IPS-15b (cell line): ENCODE results near the gene OTOS.

Source experiments
- H3K27me3 ChIP-seq: one replicate; pipeline ENCODE4 v1.6.1; 2013; ENCODE audit warnings: low read length; ENCODE audit not compliant: control insufficient read depth, insufficient read depth
- H3K36me3 ChIP-seq: one replicate; pipeline ENCODE4 v1.6.1; 2013; ENCODE audit warnings: low read length; ENCODE audit not compliant: control insufficient read depth, insufficient read depth
- H3K4me1 ChIP-seq: one replicate; pipeline ENCODE4 v1.6.1; 2013; ENCODE audit warnings: mild to moderate bottlenecking, low read length; ENCODE audit not compliant: control insufficient read depth, insufficient read depth
- H3K4me3 ChIP-seq: one replicate; pipeline ENCODE4 v1.5.1; 2013; ENCODE audit warnings: low read depth, low read length
- H3K9ac ChIP-seq: one replicate; pipeline ENCODE4 v1.6.1; 2013; ENCODE audit warnings: low read depth, mild to moderate bottlenecking, low read length
- H3K9me3 ChIP-seq: one replicate; pipeline ENCODE4 v1.6.1; 2013; ENCODE audit warnings: mild to moderate bottlenecking, low read length; ENCODE audit not compliant: control insufficient read depth, insufficient read depth

OTOS gene

GRCh38 chr2:240146141-240146561, 5.7 kb upstream of the OTOS start:
- Histone ChIP-seq H3K9ac (no peak overlapping the region), H3K4me3 (no peak overlapping the region), H3K4me1 (no peaks in the 10 kb centered on the region), H3K27me3 (no peaks in the 10 kb centered on the region), H3K9me3 (no peaks in the 10 kb centered on the region), H3K36me3 (no peaks in the 10 kb centered on the region)

GRCh38 chr2:240145461-240145860, 5.0 kb upstream of the OTOS start:
- no peaks in the 10 kb centered on the region for H3K4me1 ChIP-seq
- H3K9ac ChIP-seq: peak overlapping the region; percentile 37
- H3K36me3 ChIP-seq: no peaks in the 10 kb centered on the region
- no peak overlapping the region for H3K4me3 ChIP-seq
- no peaks in the 10 kb centered on the region for H3K9me3 ChIP-seq
- no peaks in the 10 kb centered on the region for H3K27me3 ChIP-seq

- Histone ChIP-seq H3K9ac (peak overlapping the region; percentile 37), H3K36me3 (no peaks in the 10 kb centered on the region), H3K9me3 (no peaks in the 10 kb centered on the region), H3K4me1 (peaks cover 2% of the 10 kb centered on the region), H3K4me3 (no peak overlapping the region), H3K27me3 (no peaks in the 10 kb centered on the region)
Measured at GRCh38 chr2:240144649-240145261, 4.3 kb upstream of the OTOS start.

- H3K4me1 ChIP-seq: peaks cover 4% of the 10 kb centered on the region
- H3K9ac ChIP-seq: no peak overlapping the region
- no peaks in the 10 kb centered on the region for H3K9me3 ChIP-seq
- H3K27me3 ChIP-seq: no peaks in the 10 kb centered on the region
- no peak overlapping the region for H3K4me3 ChIP-seq
- H3K36me3 ChIP-seq: no peaks in the 10 kb centered on the region
Measured at GRCh38 chr2:240143801-240144648, 3.6 kb upstream of the OTOS start.

GRCh38 chr2:240143276-240143675, 2.8 kb upstream of the OTOS start:
- H3K27me3 ChIP-seq: no peaks in the 10 kb centered on the region
- peaks cover 4% of the 10 kb centered on the region for H3K4me1 ChIP-seq
- H3K36me3 ChIP-seq: no peaks in the 10 kb centered on the region

GRCh38 chr2:240142859-240143258, 2.4 kb upstream of the OTOS start:
- Histone ChIP-seq H3K4me3 (no peak overlapping the region), H3K27me3 (no peaks in the 10 kb centered on the region)

More at GRCh38 chr2:240143276-240143675, 2.8 kb upstream of the OTOS start:
- Histone ChIP-seq H3K9ac (no peak overlapping the region), H3K4me3 (no peak overlapping the region), H3K9me3 (no peaks in the 10 kb centered on the region)

GRCh38 chr2:240142256-240142775, 1.9 kb upstream of the OTOS start:
- H3K27me3 ChIP-seq: peaks cover 2% of the 10 kb centered on the region
- no peak overlapping the region for H3K4me3 ChIP-seq
- no peak overlapping the region for H3K9ac ChIP-seq
- no peaks in the 10 kb centered on the region for H3K36me3 ChIP-seq
- no peaks in the 10 kb centered on the region for H3K9me3 ChIP-seq
- H3K4me1 ChIP-seq: peaks cover 4% of the 10 kb centered on the region

More at GRCh38 chr2:240142859-240143258, 2.4 kb upstream of the OTOS start:
- Histone ChIP-seq H3K9ac (no peak overlapping the region), H3K9me3 (no peaks in the 10 kb centered on the region), H3K4me1 (peaks cover 4% of the 10 kb centered on the region), H3K36me3 (no peaks in the 10 kb centered on the region)

GRCh38 chr2:240141736-240142135, 1.3 kb upstream of the OTOS start:
- Histone ChIP-seq H3K9me3 (no peaks in the 10 kb centered on the region), H3K27me3 (peaks cover 8% of the 10 kb centered on the region)

GRCh38 chr2:240140920-240141319, 462 bp upstream of the OTOS start:
- Histone ChIP-seq H3K4me1 (peaks cover 4% of the 10 kb centered on the region), H3K9ac (no peak overlapping the region), H3K27me3 (peaks cover 8% of the 10 kb centered on the region), H3K36me3 (no peaks in the 10 kb centered on the region), H3K9me3 (no peaks in the 10 kb centered on the region), H3K4me3 (no peak overlapping the region)

More at GRCh38 chr2:240141736-240142135, 1.3 kb upstream of the OTOS start:
- Histone ChIP-seq H3K9ac (no peak overlapping the region), H3K4me3 (no peak overlapping the region), H3K36me3 (no peaks in the 10 kb centered on the region), H3K4me1 (peaks cover 4% of the 10 kb centered on the region)

GRCh38 chr2:240139666-240140393, 628 bp downstream of the OTOS start:
- Histone ChIP-seq H3K36me3 (no peaks in the 10 kb centered on the region), H3K9me3 (no peaks in the 10 kb centered on the region), H3K27me3 (peaks cover 8% of the 10 kb centered on the region), H3K4me1 (peaks cover 7% of the 10 kb centered on the region), H3K4me3 (no peak overlapping the region), H3K9ac (no peak overlapping the region)

- Histone ChIP-seq H3K9me3 (no peaks in the 10 kb centered on the region), H3K4me1 (peaks cover 7% of the 10 kb centered on the region), H3K36me3 (no peaks in the 10 kb centered on the region), H3K27me3 (peaks cover 8% of the 10 kb centered on the region), H3K9ac (no peak overlapping the region), H3K4me3 (no peak overlapping the region)
Measured at GRCh38 chr2:240139011-240139441, 1.4 kb downstream of the OTOS start.
